ENCODE results near the gene FAM221B.

- TF ChIP-seq CTCF (IDR thresholded peaks at IDR 0.05) (no peak), POLR2AphosphoS5 (IDR thresholded peaks at IDR 0.05) (no peak), POLR2A (IDR thresholded peaks at IDR 0.05) (no peak)
Measured at GRCh38 chr9:35858458-35858857, 29.9 kb upstream of the FAM221B start.

Data from transverse colon (tissue), 4 donors.